Measurements from ENCODE around the gene F2RL3.
A peak's percentile ranks its signal among the peaks of the same experiment; 100 is the strongest.

Gene F2RL3

GRCh38 chr19:16892436-16892835 lies 3.6 kb downstream of the F2RL3 start:
- TF ChIP-seq CTCF (IDR thresholded peaks at IDR 0.05; ENCODE audit: low read depth, low read length, missing control alignments), result no peak
- in situ Hi-C loops (cut with HindIII; ENCODE audit: low sequenced_read_pairs), result no loop called here
- DNase-seq (ENCODE audit: low read depth), result no peak
- no peak overlapping the region for H3K4me3 ChIP-seq (ENCODE audit: low read depth, low read length)

- TF ChIP-seq CTCF (IDR thresholded peaks at IDR 0.05; ENCODE audit: low read depth, low read length, missing control alignments), result no peak
- DNase-seq (ENCODE audit: low read depth), result no peak
- no peak overlapping the region for H3K4me3 ChIP-seq (ENCODE audit: low read depth, low read length)
- in situ Hi-C loops (cut with HindIII; ENCODE audit: low sequenced_read_pairs), result no loop called here
These were observed 4.3 kb downstream of the F2RL3 start for GRCh38 chr19:16892868-16893685.

- in situ Hi-C loops (cut with HindIII; ENCODE audit: low sequenced_read_pairs), result no loop called here
- no peak overlapping the region for H3K4me3 ChIP-seq (ENCODE audit: low read depth, low read length)
- DNase-seq (ENCODE audit: low read depth), result no peak
- no peak for TF ChIP-seq CTCF (IDR thresholded peaks at IDR 0.05; ENCODE audit: low read depth, low read length, missing control alignments)
These were observed 4.8 kb downstream of the F2RL3 start for GRCh38 chr19:16893686-16893989.

- no peak for DNase-seq (ENCODE audit: low read depth)
- TF ChIP-seq CTCF (IDR thresholded peaks at IDR 0.05; ENCODE audit: low read depth, low read length, missing control alignments), result no peak
- H3K4me3 ChIP-seq (ENCODE audit: low read depth, low read length), result no peak overlapping the region
- in situ Hi-C loops (cut with HindIII; ENCODE audit: low sequenced_read_pairs), result no loop called here
These were observed 5.3 kb downstream of the F2RL3 start for GRCh38 chr19:16894080-16894479.

- TF ChIP-seq CTCF (IDR thresholded peaks at IDR 0.05; ENCODE audit: low read depth, low read length, missing control alignments), result no peak
- H3K4me3 ChIP-seq (ENCODE audit: low read depth, low read length), result no peak overlapping the region
- no peak for DNase-seq (ENCODE audit: low read depth)
- in situ Hi-C loops (cut with HindIII; ENCODE audit: low sequenced_read_pairs), result no loop called here
These were observed 6.8 kb downstream of the F2RL3 start for GRCh38 chr19:16895467-16896145.

GRCh38 chr19:16896146-16897028 lies 7.6 kb downstream of the F2RL3 start:
- no peak for DNase-seq (ENCODE audit: low read depth)
- peak overlapping the region; percentile 40 for H3K4me3 ChIP-seq (ENCODE audit: low read depth, low read length)
- no peak for TF ChIP-seq CTCF (IDR thresholded peaks at IDR 0.05; ENCODE audit: low read depth, low read length, missing control alignments)
- in situ Hi-C loops (cut with HindIII; ENCODE audit: low sequenced_read_pairs), result no loop called here
